Measurements from ENCODE around the gene PROSER3.

PROSER3 gene

DNA sequence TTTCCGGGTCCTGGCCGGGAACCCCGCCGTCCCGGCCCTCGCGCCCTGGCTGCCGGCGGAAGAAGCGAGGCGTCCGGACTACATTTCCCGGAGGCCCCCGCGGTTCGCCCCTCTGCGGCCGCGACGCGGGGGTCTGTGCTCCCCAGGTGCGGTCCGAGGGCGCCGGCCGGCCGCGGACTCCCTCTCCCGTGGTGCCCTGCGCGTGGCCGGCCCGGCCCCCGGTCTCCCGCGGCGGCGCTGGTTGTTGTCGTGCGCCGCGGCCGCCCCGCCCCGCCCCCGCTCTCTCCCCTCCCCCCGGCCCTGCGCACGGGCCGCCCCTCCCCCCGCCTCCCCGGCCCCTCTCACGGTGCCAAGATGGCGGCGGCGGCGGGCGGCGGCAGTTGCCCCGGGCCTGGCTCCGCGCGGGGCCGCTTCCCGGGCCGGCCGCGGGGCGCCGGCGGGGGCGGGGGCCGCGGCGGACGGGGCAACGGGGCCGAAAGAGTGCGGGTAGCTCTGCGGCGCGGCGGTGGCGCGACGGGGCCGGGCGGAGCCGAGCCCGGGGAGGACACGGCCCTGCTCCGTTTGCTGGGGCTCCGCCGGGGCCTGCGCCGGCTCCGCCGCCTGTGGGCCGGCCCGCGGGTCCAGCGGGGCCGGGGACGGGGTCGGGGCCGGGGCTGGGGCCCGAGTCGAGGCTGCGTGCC is 40.2 kb upstream of the PROSER3 start, which contains the start of gene KMT2B:
Gene KMT2B, plus strand, starts transcription at position 339 of the 680 bp plus-strand sequence. Its CDS starts 16 bp downstream, at position 355.
- POLR2A ChIA-PET = interaction anchor here (1.3 to 1.5 kb wide), 2 partner anchors 23 to 31 kb away, joined by 6 to 9 read pairs; partner anchors contain the start of gene LIN37
- CTCF ChIA-PET = no interaction called here
- DNase-seq (ENCODE audit: extremely low spot score) = peak; percentile 96

DNA sequence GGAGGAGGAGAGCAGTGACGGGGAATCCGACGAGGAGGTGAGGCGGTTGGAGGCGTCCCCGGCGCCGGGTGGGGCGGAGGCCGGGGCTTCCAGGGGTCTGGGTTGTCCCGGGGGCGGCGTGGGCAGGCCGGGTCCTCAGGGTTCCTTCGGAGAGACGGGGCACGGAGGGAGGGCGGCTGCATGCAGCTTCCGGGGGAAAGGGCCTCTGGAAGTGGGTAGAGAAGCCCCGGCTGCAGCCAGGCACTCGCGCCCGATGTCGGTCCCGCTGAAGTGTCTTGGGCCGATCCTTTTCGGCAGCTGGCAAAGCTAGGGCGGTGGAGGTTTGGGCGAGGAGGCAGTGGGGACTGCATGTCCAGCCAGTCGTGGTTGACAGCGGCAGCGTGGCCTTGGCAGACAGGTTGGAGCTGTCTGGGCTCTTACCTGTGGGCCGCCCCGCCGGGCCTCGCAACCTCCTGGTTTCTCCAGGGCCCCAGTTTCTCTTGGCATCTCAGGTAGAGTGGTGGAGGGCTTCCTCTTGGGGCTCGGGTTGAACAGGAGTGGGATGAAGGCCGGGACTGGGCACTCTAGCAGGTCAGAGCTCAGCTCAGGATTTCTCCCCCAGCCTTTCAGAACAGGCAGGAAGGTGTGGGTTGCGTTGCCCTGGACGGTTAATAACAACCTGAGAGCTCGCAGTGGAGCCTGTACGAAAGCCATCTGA is 39.5 kb upstream of the PROSER3 start:
- POLR2A ChIA-PET = interaction anchor here (1.0 to 2.2 kb wide), 4 partner anchors 22 to 73 kb away, joined by 3 to 10 read pairs (median 8); partner anchors contain the start of genes LIN37, PSENEN and U2AF1L4
- peak; percentile 30 for DNase-seq (ENCODE audit: extremely low spot score)
- CTCF ChIA-PET = no interaction called here
- TF ChIP-seq CTBP1 (IDR thresholded peaks at IDR 0.05; ENCODE audit: borderline replicate concordance) = no peak
- TF ChIP-seq FOXM1 (IDR thresholded peaks at IDR 0.05; ENCODE audit: borderline replicate concordance) = no peak
- no peak for TF ChIP-seq TARDBP (IDR thresholded peaks at IDR 0.05)
- TF ChIP-seq ZNF384 (IDR thresholded peaks at IDR 0.05) = no peak
- no peak for TF ChIP-seq FOXA1 (IDR thresholded peaks at IDR 0.05)
- TF ChIP-seq NFRKB (IDR thresholded peaks at IDR 0.05) = no peak
- no peak for TF ChIP-seq HDGF (IDR thresholded peaks at IDR 0.05; ENCODE audit: borderline replicate concordance)
- TF ChIP-seq FOXK2 (IDR thresholded peaks at IDR 0.05) = no peak
- TF ChIP-seq LEF1 (IDR thresholded peaks at IDR 0.05; ENCODE audit: borderline replicate concordance) = no peak
- TF ChIP-seq, protein P1, sequence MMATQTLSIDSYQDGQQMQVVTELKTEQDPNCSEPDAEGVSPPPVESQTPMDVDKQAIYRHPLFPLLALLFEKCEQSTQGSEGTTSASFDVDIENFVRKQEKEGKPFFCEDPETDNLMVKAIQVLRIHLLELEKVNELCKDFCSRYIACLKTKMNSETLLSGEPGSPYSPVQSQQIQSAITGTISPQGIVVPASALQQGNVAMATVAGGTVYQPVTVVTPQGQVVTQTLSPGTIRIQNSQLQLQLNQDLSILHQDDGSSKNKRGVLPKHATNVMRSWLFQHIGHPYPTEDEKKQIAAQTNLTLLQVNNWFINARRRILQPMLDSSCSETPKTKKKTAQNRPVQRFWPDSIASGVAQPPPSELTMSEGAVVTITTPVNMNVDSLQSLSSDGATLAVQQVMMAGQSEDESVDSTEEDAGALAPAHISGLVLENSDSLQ (IDR thresholded peaks at IDR 0.05) = no peak
- TF ChIP-seq ARNT (IDR thresholded peaks at IDR 0.05) = no peak
- no peak for TF ChIP-seq SUZ12 (IDR thresholded peaks at IDR 0.05)
- no peak for TF ChIP-seq ELF4 (IDR thresholded peaks at IDR 0.05)
- no peak for TF ChIP-seq SP1 (IDR thresholded peaks at IDR 0.05)
- no peak for TF ChIP-seq BHLHE40 (IDR thresholded peaks at IDR 0.05; ENCODE audit: borderline replicate concordance)
- TF ChIP-seq L3MBTL2 (conservative IDR thresholded peaks at IDR 0.05) = no peak

More for the DNA sequence above, 40.2 kb upstream of the PROSER3 start, which contains the start of gene KMT2B:
- TF ChIP-seq, protein P1 (IDR thresholded peaks at IDR 0.05) = no peak

DNA sequence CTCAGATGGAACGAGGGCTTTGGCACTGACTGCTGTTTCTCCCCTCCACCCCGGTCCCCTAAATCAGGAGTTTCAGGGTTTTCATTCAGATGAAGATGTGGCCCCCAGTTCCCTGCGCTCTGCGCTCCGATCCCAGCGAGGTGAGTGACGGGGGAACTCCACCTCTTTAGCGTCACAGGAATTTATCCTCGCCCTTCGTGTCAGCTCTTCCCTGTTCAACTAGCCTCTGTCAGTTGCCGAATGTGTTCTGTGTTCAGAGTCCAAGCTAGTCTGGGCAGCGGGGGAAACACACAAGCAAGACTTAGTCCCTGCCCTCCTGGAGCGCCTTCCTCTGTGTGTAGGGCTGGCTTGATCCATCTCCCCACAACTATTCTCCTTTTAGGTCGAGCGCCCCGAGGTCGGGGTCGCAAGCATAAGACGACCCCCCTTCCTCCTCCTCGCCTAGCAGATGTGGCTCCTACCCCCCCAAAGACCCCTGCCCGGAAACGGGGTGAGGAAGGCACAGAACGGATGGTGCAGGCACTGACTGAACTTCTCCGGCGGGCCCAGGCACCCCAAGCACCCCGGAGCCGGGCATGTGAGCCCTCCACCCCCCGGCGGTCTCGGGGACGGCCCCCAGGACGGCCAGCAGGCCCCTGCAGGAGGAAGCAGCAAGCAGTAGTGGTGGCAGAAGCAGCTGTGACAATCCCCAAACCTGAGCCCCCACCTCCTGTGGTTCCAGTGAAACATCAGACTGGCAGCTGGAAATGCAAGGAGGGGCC is 38.4 kb upstream of the PROSER3 start:
- no peak for DNase-seq (ENCODE audit: extremely low spot score)
- ChIA-PET POLR2A (interaction anchor here (1.0 to 2.2 kb wide), 4 partner anchors 21 to 75 kb away, joined by 3 to 10 read pairs (median 8); partner anchors contain the start of genes LIN37, PSENEN and U2AF1L4), CTCF (no interaction called here)
- TF ChIP-seq FOXA1 (IDR thresholded peaks at IDR 0.05) (no peak), FOXK2 (IDR thresholded peaks at IDR 0.05) (no peak), NFRKB (IDR thresholded peaks at IDR 0.05) (no peak), SP1 (IDR thresholded peaks at IDR 0.05) (no peak), FOXM1 (IDR thresholded peaks at IDR 0.05; ENCODE audit: borderline replicate concordance) (no peak), ELF4 (IDR thresholded peaks at IDR 0.05) (no peak), L3MBTL2 (conservative IDR thresholded peaks at IDR 0.05) (no peak), BHLHE40 (IDR thresholded peaks at IDR 0.05; ENCODE audit: borderline replicate concordance) (no peak), HDGF (IDR thresholded peaks at IDR 0.05; ENCODE audit: borderline replicate concordance) (no peak), ZNF384 (IDR thresholded peaks at IDR 0.05) (no peak), ARNT (IDR thresholded peaks at IDR 0.05) (no peak), TARDBP (IDR thresholded peaks at IDR 0.05) (no peak), CTBP1 (IDR thresholded peaks at IDR 0.05; ENCODE audit: borderline replicate concordance) (no peak), SUZ12 (IDR thresholded peaks at IDR 0.05) (no peak), LEF1 (IDR thresholded peaks at IDR 0.05; ENCODE audit: borderline replicate concordance) (no peak)
- TF ChIP-seq, protein P1 (IDR thresholded peaks at IDR 0.05) = no peak

DNA sequence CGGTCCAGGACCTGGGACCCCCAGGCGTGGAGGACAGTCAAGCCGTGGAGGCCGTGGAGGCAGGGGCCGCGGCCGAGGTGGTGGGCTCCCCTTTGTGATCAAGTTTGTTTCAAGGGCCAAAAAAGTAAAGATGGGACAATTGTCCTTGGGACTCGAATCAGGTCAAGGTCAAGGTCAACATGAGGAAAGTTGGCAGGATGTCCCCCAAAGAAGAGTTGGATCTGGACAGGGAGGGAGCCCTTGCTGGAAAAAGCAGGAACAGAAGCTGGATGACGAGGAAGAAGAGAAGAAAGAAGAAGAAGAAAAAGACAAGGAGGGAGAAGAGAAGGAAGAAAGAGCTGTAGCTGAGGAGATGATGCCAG is 37.8 kb upstream of the PROSER3 start:
- no peak for DNase-seq (ENCODE audit: extremely low spot score)
- ChIA-PET POLR2A (interaction anchor here (2.2 to 2.5 kb wide), 2 partner anchors 20 to 25 kb away, joined by 10 read pairs; partner anchors contain the start of genes PSENEN and U2AF1L4), CTCF (no interaction called here)
- TF ChIP-seq LEF1 (IDR thresholded peaks at IDR 0.05; ENCODE audit: borderline replicate concordance) (no peak), BHLHE40 (IDR thresholded peaks at IDR 0.05; ENCODE audit: borderline replicate concordance) (no peak), FOXA1 (IDR thresholded peaks at IDR 0.05) (no peak), FOXM1 (IDR thresholded peaks at IDR 0.05; ENCODE audit: borderline replicate concordance) (no peak), ZNF384 (IDR thresholded peaks at IDR 0.05) (no peak), CTBP1 (IDR thresholded peaks at IDR 0.05; ENCODE audit: borderline replicate concordance) (no peak), FOXK2 (IDR thresholded peaks at IDR 0.05) (no peak), L3MBTL2 (conservative IDR thresholded peaks at IDR 0.05) (no peak)
- TF ChIP-seq, protein P1 (IDR thresholded peaks at IDR 0.05) = no peak

DNA sequence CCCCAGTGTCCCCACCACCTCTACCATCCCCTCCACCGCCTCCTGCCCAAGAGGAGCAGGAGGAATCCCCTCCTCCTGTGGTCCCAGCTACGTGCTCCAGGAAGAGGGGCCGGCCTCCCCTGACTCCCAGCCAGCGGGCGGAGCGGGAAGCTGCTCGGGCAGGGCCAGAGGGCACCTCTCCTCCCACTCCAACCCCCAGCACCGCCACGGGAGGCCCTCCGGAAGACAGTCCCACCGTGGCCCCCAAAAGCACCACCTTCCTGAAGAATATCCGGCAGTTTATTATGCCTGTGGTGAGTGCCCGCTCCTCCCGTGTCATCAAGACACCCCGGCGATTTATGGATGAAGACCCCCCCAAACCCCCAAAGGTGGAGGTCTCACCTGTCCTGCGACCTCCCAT is 37.3 kb upstream of the PROSER3 start:
- TF ChIP-seq ARNT (IDR thresholded peaks at IDR 0.05) (no peak), L3MBTL2 (conservative IDR thresholded peaks at IDR 0.05) (no peak), FOXK2 (IDR thresholded peaks at IDR 0.05) (no peak), FOXA1 (IDR thresholded peaks at IDR 0.05) (no peak), LEF1 (IDR thresholded peaks at IDR 0.05; ENCODE audit: borderline replicate concordance) (no peak), BHLHE40 (IDR thresholded peaks at IDR 0.05; ENCODE audit: borderline replicate concordance) (no peak), NFRKB (IDR thresholded peaks at IDR 0.05) (no peak), CTBP1 (IDR thresholded peaks at IDR 0.05; ENCODE audit: borderline replicate concordance) (no peak), SP1 (IDR thresholded peaks at IDR 0.05) (no peak), ELF4 (IDR thresholded peaks at IDR 0.05) (no peak), ZNF384 (IDR thresholded peaks at IDR 0.05) (no peak)
- TF ChIP-seq, protein P1 (IDR thresholded peaks at IDR 0.05) = no peak
- CTCF ChIA-PET = no interaction called here
- POLR2A ChIA-PET = interaction anchor here (0.6 to 2.5 kb wide), 2 partner anchors 20 to 28 kb away, joined by 3 to 10 read pairs; no protein-coding TSS in a partner anchor
- DNase-seq (ENCODE audit: extremely low spot score) = no peak
